Measurements from ENCODE around the gene DPYSL5.

GRCh38 chr2:26860211-26860850 lies 12.4 kb downstream of the DPYSL5 start:
- TF ChIP-seq CTCF (conservative IDR thresholded peaks at IDR 0.05; ENCODE audit: low read length) (no peak), EZH2phosphoT487 (IDR thresholded peaks at IDR 0.05; ENCODE audit: borderline replicate concordance) (no peak)
